NB4 (cell line): ENCODE data around the gene ADPGK.
"Not testable (repeated sequence)": the region's sequence is repeated elsewhere in the genome, so short reads cannot be mapped to it uniquely, and the experiment has no call there.

Source experiments
- DNase-seq: peaks from one replicate; pipeline ENCODE4 v3.0.0; 2010; ENCODE audit warnings: low read depth
- H3K4me3 ChIP-seq: one replicate; pipeline ENCODE4 v1.5.1; 2011; ENCODE audit warnings: mild to moderate bottlenecking, low read depth, low read length, moderate library complexity
- MYC ChIP-seq: IDR thresholded peaks from 2 replicates; pipeline ENCODE4 v1.6.1; 2011; ENCODE audit warnings: low read depth, low read length
- POLR2A ChIP-seq: IDR thresholded peaks from 2 replicates; pipeline ENCODE4 v1.6.1; 2011; ENCODE audit warnings: mild to moderate bottlenecking; ENCODE audit not compliant: insufficient read length; ENCODE audit errors: extremely low read depth
- TF ChIP-seq, protein P1 (sequence below): IDR thresholded peaks from 2 replicates; pipeline ENCODE4 v1.6.1; 2011; ENCODE audit warnings: low read depth, low read length
- TF ChIP-seq, protein P2 (sequence below): IDR thresholded peaks from one replicate; pipeline ENCODE4 v1.5.1; 2012; ENCODE audit warnings: low read depth, low read length

Gene ADPGK

DNA sequence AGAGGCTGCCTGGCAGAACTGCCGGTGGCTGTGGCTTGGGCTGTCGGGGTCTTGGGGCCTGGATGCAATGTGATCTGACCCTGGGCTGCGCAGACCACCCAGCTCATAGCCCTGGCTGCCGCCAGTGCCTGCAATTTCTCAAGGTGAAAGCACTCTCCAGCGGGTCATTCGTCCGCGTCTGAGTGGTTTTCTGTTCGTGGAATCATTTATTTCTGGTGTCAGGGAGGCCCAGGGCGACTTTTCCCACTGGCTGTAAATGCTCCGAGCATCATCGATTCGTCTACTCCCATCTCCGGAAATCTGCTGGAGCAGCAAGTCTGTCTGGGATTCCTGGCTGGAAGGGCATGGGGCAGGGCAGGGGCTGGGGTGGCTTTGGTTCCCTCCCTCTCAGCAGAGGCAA is 40.6 kb upstream of the ADPGK start:
- H3K4me3 ChIP-seq: no peak overlapping the region
- TF ChIP-seq MYC (no peak), POLR2A (no peak)
- TF ChIP-seq, protein P1, sequence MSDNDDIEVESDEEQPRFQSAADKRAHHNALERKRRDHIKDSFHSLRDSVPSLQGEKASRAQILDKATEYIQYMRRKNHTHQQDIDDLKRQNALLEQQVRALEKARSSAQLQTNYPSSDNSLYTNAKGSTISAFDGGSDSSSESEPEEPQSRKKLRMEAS: no peak
- TF ChIP-seq, protein P2, sequence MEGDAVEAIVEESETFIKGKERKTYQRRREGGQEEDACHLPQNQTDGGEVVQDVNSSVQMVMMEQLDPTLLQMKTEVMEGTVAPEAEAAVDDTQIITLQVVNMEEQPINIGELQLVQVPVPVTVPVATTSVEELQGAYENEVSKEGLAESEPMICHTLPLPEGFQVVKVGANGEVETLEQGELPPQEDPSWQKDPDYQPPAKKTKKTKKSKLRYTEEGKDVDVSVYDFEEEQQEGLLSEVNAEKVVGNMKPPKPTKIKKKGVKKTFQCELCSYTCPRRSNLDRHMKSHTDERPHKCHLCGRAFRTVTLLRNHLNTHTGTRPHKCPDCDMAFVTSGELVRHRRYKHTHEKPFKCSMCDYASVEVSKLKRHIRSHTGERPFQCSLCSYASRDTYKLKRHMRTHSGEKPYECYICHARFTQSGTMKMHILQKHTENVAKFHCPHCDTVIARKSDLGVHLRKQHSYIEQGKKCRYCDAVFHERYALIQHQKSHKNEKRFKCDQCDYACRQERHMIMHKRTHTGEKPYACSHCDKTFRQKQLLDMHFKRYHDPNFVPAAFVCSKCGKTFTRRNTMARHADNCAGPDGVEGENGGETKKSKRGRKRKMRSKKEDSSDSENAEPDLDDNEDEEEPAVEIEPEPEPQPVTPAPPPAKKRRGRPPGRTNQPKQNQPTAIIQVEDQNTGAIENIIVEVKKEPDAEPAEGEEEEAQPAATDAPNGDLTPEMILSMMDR: no peak
- no peak for DNase-seq

DNA sequence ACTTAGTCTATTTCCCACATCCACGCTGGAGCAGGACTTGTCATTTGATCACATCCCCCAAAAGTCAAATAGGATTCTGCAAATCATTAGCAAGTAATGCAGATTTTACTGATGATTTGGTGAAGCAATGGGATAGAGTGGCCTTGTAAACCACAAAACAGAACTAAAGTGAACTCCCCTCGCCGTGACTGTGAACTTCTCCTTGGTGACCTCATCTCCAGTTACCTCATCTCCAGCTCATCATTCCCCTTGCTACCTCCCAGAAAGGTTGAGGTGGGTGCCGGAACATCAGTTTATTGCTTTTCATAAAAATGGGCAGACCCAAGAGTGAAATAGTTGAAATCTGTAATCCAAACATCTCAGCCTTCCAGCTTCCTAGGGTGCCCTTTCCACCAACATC is 36.7 kb upstream of the ADPGK start:
- H3K4me3 ChIP-seq: no peak overlapping the region
- TF ChIP-seq, protein P1: no peak
- TF ChIP-seq POLR2A (no peak), MYC (no peak)
- TF ChIP-seq, protein P2: no peak
- DNase-seq: peak; percentile 59

DNA sequence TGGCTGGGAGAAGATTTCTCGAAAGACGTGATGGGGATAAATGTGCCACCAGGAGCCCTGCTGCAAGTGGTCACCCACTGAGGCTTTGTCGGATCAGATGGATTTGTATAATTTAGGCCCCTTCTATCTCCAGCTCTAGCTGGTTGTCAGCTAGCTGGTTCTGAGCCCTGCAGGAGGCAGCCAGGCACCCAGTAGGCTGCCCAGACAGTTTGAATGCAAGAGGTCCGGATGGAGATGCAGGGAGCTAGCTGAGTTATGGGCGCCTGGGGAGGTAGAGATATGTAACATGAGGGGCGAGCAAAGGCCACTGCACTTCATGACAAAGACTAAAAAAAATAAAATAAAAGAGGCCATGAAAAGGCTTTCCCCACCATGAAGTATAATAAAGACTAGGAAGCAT is 35.1 kb upstream of the ADPGK start:
- DNase-seq: no peak
- TF ChIP-seq POLR2A (no peak), MYC (no peak)
- TF ChIP-seq, protein P2: no peak
- TF ChIP-seq, protein P1: no peak
- no peak overlapping the region for H3K4me3 ChIP-seq

DNA sequence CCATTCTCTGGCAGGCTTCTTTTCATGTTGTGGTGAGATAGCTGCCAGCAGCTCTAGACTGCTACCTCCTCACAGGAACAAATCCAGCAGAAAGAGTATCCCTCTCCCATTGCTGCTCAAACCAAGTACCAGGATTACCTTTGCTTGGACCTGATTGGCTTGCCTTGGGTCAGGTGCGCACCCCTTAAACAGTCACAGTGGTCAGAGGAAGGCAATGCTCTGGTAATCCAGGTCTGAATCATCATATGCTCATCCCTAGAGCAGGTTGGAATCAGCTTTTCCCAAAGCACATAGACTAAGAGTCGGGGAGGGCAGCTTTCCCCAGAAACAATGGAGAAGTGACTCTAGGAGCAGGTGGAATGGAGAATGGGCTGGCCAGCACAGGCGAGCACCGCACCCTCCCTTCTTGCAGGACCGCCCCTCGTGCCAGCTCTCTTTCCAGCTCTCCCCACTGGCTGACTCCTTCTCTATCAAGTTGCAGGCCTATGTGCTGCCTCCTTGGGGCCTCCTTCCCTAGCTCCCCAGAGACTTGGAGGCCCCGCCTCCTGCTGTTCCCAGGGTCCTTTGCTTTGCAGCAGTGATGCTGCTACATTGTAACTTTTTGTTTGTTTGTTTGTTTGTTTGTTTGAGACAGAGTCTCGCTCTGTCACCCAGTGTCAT is 29.9 kb upstream of the ADPGK start:
- no peak for DNase-seq
- TF ChIP-seq MYC (no peak), POLR2A (no peak)
- TF ChIP-seq, protein P2: no peak
- TF ChIP-seq, protein P1: no peak
- H3K4me3 ChIP-seq: no peak overlapping the region

DNA sequence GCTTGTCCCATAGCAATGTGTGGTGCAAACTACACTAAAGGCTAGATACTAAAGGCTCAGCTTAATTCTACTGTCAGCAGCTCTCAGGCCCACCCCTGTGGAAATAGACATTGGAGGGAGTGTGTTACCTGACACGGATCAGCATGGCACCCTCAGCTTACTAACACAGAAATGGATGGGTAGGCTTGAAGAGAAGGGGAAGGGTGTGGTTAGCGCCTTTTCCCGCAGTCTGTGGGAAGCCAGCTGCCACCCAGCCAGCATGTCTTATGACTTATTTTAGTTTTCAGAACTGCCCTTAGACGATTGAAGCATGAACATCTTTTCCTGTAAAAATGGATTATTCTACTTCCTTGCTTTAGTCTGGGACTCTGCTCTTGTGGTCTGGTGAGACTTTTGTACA is 25.8 kb upstream of the ADPGK start:
- DNase-seq: no peak
- TF ChIP-seq, protein P2: no peak
- TF ChIP-seq, protein P1: no peak
- TF ChIP-seq POLR2A: no peak
- no peak for TF ChIP-seq MYC
- H3K4me3 ChIP-seq: no peak overlapping the region

DNA sequence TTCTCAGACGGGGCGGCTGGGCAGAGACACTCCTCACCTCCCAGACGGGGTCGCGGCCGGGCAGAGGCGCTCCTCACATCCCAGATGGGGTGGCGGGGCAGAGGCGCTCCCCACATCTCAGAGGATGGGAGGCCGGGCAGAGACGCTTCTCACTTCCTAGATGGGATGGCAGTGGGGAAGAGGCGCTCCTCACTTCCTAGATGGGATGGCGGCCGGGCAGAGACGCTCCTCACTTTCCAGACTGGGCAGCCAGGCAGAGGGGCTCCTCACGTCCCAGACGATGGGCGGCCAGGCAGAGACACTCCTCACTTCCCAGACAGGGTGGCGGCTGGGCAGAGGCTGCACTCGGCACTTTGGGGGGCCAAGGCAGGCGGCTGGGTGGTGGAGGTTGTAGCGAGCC is 23.8 kb upstream of the ADPGK start:
- not testable (repeated sequence) for DNase-seq, H3K4me3 ChIP-seq
